Osteocyte (in vitro differentiated cells): ENCODE results near the gene PPP1R13B. TPM values are rescaled to one million over a fixed set of nuclear protein-coding genes. Genes with fewer than 3 reads are reported as not detected.

ENCODE experiments used
- DNase-seq: peaks from one replicate; pipeline ENCODE4 v3.0.0; 2021; ENCODE audit warnings: mixed read lengths; ENCODE audit not compliant: unreplicated experiment; ENCODE audit errors: extremely low spot score
- H3K27ac Mint-ChIP-seq: one replicate; pipeline ENCODE4 v1.8.0; 2021; ENCODE audit warnings: mild to moderate bottlenecking, mixed read lengths; ENCODE audit not compliant: unreplicated experiment
- H3K27me3 Mint-ChIP-seq: one replicate; pipeline ENCODE4 v1.8.0; 2021; ENCODE audit warnings: mixed read lengths; ENCODE audit not compliant: unreplicated experiment
- H3K36me3 Mint-ChIP-seq: one replicate; pipeline ENCODE4 v1.8.0; 2021; ENCODE audit warnings: mixed read lengths; ENCODE audit not compliant: unreplicated experiment
- H3K4me1 Mint-ChIP-seq: one replicate; pipeline ENCODE4 v1.8.0; 2021; ENCODE audit warnings: mixed read lengths; ENCODE audit not compliant: unreplicated experiment
- H3K4me3 Mint-ChIP-seq: one replicate; pipeline ENCODE4 v1.8.0; 2021; ENCODE audit warnings: mild to moderate bottlenecking, moderate library complexity, mixed read lengths; ENCODE audit not compliant: unreplicated experiment
- H3K9me3 Mint-ChIP-seq: one replicate; pipeline ENCODE4 v1.8.0; 2021; ENCODE audit warnings: mixed read lengths; ENCODE audit not compliant: unreplicated experiment
- total RNA-seq: library from RNA; stranded (reverse); gene quantifications from 2 replicates; pipeline ENCODE4 v1.2.1, GENCODE V29; 2021
- TF ChIP-seq, protein P1 (sequence below): fragments of 200-600 bp; sonication (generic); IDR thresholded peaks from 2 replicates; pipeline ENCODE4 v1.5.0; 2021; ENCODE audit warnings: antibody characterized with exemption, mild to moderate bottlenecking, moderate library complexity

The PPP1R13B gene
- total RNA-seq, 1 donor from 2014 or later = 7.9 TPM

DNA sequence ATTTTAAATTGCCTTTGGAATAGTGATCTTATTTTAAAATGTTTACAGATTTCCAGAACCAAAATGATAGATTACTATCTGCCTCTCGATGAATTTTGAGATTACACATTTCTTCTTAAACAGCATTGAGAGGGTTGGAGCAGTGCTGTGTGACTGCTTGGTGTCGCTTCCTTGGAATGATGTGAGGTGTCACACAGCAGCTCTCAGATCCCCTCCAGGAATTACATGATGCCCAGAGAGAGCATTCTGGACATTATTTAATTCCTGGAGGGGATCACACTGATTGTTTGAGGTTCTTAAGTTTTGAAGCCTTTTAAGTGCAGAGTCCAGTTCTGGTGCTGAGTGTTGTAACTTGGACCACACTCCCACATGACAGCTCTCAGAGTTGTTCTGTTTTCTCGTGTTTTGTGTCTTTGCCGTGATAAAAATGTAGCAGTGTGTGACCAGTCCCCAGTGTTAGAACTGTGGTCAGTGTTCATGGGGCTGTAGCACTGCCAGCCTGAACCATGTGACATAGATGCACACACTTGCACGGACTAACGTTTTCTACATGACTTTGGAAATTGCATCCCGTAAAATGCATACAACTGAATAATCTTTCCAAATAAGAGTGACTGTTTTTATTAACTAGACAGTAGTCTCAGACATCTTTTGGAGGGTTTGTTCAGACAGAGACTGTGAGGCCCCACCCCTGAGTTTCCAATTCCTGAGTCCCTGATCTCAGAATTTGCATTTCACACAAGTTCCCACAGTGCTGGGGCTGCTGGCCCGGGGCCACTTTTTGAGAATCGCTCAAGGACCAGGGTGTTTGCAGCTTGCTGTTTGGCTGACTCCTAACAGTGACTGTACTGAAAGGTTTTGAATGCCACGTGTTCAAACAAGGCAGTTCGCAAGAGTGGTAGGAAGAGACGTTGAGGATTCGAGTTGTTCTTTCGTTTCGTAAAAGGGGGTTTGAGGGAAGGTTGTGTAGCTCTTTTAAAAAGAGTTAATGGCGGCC is 158.2 kb downstream of the PPP1R13B start:
- Mint-ChIP-seq H3K4me1 (peaks cover 13% of the 10 kb centered on the region), H3K27me3 (no peaks in the 10 kb centered on the region), H3K4me3 (no peak overlapping the region), H3K36me3 (peaks cover 46% of the 10 kb centered on the region), H3K27ac (peak overlapping the region; percentile 32), H3K9me3 (no peaks in the 10 kb centered on the region)
- no peak for DNase-seq
- TF ChIP-seq, protein P1, sequence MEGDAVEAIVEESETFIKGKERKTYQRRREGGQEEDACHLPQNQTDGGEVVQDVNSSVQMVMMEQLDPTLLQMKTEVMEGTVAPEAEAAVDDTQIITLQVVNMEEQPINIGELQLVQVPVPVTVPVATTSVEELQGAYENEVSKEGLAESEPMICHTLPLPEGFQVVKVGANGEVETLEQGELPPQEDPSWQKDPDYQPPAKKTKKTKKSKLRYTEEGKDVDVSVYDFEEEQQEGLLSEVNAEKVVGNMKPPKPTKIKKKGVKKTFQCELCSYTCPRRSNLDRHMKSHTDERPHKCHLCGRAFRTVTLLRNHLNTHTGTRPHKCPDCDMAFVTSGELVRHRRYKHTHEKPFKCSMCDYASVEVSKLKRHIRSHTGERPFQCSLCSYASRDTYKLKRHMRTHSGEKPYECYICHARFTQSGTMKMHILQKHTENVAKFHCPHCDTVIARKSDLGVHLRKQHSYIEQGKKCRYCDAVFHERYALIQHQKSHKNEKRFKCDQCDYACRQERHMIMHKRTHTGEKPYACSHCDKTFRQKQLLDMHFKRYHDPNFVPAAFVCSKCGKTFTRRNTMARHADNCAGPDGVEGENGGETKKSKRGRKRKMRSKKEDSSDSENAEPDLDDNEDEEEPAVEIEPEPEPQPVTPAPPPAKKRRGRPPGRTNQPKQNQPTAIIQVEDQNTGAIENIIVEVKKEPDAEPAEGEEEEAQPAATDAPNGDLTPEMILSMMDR = no peak

DNA sequence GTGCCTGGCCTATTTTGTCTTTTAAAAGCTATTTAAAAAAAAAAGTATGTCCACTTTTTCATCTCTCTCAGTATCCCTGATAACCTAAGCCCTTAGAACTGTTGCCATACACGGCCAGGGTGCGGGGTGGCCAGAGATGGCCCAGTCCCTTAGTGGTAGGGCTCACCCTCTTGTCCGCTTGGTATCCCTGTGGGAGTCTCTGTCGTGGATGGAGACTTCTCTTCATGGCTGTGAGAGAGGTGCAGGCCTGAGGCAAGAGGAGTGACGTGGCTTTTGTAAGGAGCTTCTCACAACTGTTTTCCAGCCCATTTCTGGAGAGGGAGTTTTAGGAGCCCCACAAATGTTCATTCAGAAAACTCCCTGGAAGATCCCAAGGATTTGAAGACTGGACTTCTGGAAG is 158.9 kb downstream of the PPP1R13B start:
- H3K27me3 Mint-ChIP-seq = no peaks in the 10 kb centered on the region
- DNase-seq = no peak
- no peaks in the 10 kb centered on the region for H3K9me3 Mint-ChIP-seq
- peaks cover 45% of the 10 kb centered on the region for H3K36me3 Mint-ChIP-seq
- TF ChIP-seq, protein P1 = no peak
- H3K4me3 Mint-ChIP-seq = no peak overlapping the region
- H3K27ac Mint-ChIP-seq = peak overlapping the region; percentile 32
- H3K4me1 Mint-ChIP-seq = peaks cover 13% of the 10 kb centered on the region

DNA sequence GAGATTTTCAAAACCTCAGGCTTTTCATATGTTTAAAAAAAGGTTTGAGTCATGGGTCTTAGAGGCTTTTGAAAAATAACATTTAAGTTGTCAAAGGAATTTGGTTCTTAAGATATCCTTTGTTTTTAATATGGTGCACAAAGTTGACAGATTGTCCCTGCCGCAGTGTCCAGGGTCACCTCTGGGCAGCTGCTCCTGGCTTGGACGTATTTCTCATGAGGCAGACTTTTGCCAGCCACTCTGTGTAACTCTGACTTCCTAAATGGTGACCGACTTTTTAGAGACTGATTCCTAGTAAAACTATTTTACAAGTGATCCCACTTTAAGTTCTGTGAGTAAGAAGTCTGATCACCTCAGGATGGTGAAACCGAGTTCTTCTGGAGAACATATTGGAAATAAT is 159.7 kb downstream of the PPP1R13B start:
- peaks cover 13% of the 10 kb centered on the region for H3K4me1 Mint-ChIP-seq
- no peak for DNase-seq
- H3K27me3 Mint-ChIP-seq = no peaks in the 10 kb centered on the region
- no peak overlapping the region for H3K4me3 Mint-ChIP-seq
- peaks cover 51% of the 10 kb centered on the region for H3K36me3 Mint-ChIP-seq
- no peak overlapping the region for H3K27ac Mint-ChIP-seq
- no peaks in the 10 kb centered on the region for H3K9me3 Mint-ChIP-seq
- TF ChIP-seq, protein P1 = no peak

DNA sequence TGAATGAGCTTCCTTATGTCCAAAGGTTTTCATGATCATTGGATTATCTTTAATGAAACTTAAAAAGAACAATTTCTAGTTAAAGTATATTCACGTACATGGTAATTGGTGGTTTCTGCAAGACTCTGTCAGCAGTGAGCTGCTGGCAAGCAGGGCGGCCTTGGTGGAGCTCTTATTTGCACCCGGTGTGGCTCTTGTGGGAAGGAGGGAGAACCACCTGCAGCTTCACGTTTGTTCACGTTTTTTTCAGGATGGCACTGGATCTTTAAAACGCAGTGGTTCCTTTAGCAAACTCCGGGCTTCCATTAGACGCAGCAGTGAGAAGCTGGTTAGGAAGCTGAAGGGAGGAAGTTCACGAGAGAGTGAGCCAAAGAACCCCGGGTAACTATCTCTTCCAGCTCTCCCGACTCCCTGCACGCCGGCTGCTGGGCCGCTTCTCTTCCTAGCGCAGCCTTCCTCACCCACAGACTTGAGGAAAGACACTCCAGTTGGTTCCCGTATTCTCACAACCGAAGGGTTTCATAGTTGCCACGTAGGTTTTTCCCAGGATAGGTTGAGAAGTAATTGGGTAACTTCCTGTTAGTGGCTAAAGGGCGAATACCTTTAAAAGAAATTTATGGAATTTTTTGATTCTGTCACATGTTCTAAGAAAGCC is 160.4 kb downstream of the PPP1R13B start:
- no peak for DNase-seq
- Mint-ChIP-seq H3K9me3 (no peaks in the 10 kb centered on the region), H3K4me1 (peaks cover 13% of the 10 kb centered on the region), H3K27ac (peak overlapping the region; percentile 83), H3K4me3 (no peak overlapping the region), H3K36me3 (peaks cover 51% of the 10 kb centered on the region), H3K27me3 (no peaks in the 10 kb centered on the region)
- TF ChIP-seq, protein P1 = no peak
